HEK293 (cell line): ENCODE results near the gene RILPL2.

Experiments used
- CTCF ChIA-PET: fragments of 350-600 bp; formaldehyde crosslinking; extraction: SDS; loops from one replicate; lab custom pipeline; 2021; ENCODE audit warnings: antibody characterized with exemption; lab: Yijun Ruan, JAX
- POLR2A ChIA-PET: fragments of 300-600 bp; formaldehyde crosslinking; extraction: SDS; loops from one replicate; lab custom pipeline; 2020; ENCODE audit warnings: antibody characterized with exemption, inconsistent platforms; lab: Yijun Ruan, JAX
- H3K27ac ChIP-seq: fragments of 200-500 bp; sonication (Bioruptor generic); 2 replicates; pipeline ENCODE4 v1.5.1; 2014; ENCODE audit warnings: low read depth, low read length, control low read depth, inconsistent platforms; ENCODE audit errors: extremely low read depth
- H3K36me3 ChIP-seq, 2 experiments: fragments of 200-500 bp in 1 of 2; sonication (Bioruptor generic) in 1 of 2; 1 replicate in 1 of 2; 2 replicates in 1 of 2; pipeline ENCODE4 v1.5.1; 2014 to 2017; ENCODE audit warnings: inconsistent platforms in 2 of 2, low read length in 2 of 2; ENCODE audit not compliant: control insufficient read depth in 2 of 2, insufficient read depth in 1 of 2
- H3K4me1 ChIP-seq: fragments of 200-500 bp; sonication (Bioruptor generic); 2 replicates; pipeline ENCODE4 v1.5.1; 2014; ENCODE audit warnings: mild to moderate bottlenecking, low read length, inconsistent platforms; ENCODE audit not compliant: control insufficient read depth, insufficient read depth
- H3K4me3 ChIP-seq: 2 replicates; pipeline ENCODE4 v1.5.1; 2011; ENCODE audit warnings: low read depth, mild to moderate bottlenecking, control low read depth, low read length, moderate library complexity
- H3K9me3 ChIP-seq: fragments of 200-500 bp; sonication (Bioruptor generic); 2 replicates; pipeline ENCODE4 v1.5.1; 2014; ENCODE audit warnings: low read depth, low read length, inconsistent platforms; ENCODE audit not compliant: control insufficient read depth, insufficient read depth
- EGR2 ChIP-seq: fragments of 450-650 bp; formaldehyde crosslinking; IDR thresholded peaks from 2 replicates; pipeline ENCODE4 v1.5.1; 2016; ENCODE audit warnings: low read depth, missing biosample characterization, missing genetic modification characterization
- IKZF3 ChIP-seq: fragments of 450-650 bp; IDR thresholded peaks from 2 replicates; pipeline ENCODE4 v1.5.0; 2018; ENCODE audit warnings: missing biosample characterization, mild to moderate bottlenecking, missing genetic modification characterization, moderate library complexity
- REPIN1 ChIP-seq: fragments of 450-650 bp; formaldehyde crosslinking; IDR thresholded peaks from 2 replicates; pipeline ENCODE4 v1.5.1; 2017; ENCODE audit warnings: missing biosample characterization, missing genetic modification characterization, low read depth
- SALL2 ChIP-seq: fragments of 450-650 bp; formaldehyde crosslinking; IDR thresholded peaks from 2 replicates; pipeline ENCODE4 v1.5.0; 2017; ENCODE audit warnings: missing biosample characterization, mild to moderate bottlenecking, missing genetic modification characterization, borderline replicate concordance
- SP7 ChIP-seq: fragments of 450-650 bp; formaldehyde crosslinking; IDR thresholded peaks from 2 replicates; pipeline ENCODE4 v1.5.1; 2016; ENCODE audit warnings: missing biosample characterization, missing genetic modification characterization
- TSHZ1 ChIP-seq: fragments of 450-650 bp; formaldehyde crosslinking; IDR thresholded peaks from 2 replicates; pipeline ENCODE4 v1.5.1; 2016; ENCODE audit warnings: missing biosample characterization, missing genetic modification characterization, borderline replicate concordance
- ZBTB44 ChIP-seq: fragments of 450-650 bp; IDR thresholded peaks from 2 replicates; pipeline ENCODE4 v1.5.1; 2018; ENCODE audit warnings: missing biosample characterization, mild to moderate bottlenecking, missing genetic modification characterization
- ZBTB49 ChIP-seq: fragments of 450-650 bp; formaldehyde crosslinking; IDR thresholded peaks from 2 replicates; pipeline ENCODE4 v1.5.1; 2016; ENCODE audit warnings: missing biosample characterization, missing genetic modification characterization, low read depth
- ZBTB6 ChIP-seq: fragments of 450-650 bp; formaldehyde crosslinking; IDR thresholded peaks from 2 replicates; pipeline ENCODE4 v1.5.1; 2017; ENCODE audit warnings: missing biosample characterization, missing genetic modification characterization
- ZNF341 ChIP-seq: fragments of 450-650 bp; formaldehyde crosslinking; IDR thresholded peaks from 2 replicates; pipeline ENCODE4; 2016; ENCODE audit warnings: low read depth, missing biosample characterization, missing genetic modification characterization
- ZNF521 ChIP-seq: fragments of 450-650 bp; formaldehyde crosslinking; IDR thresholded peaks from 2 replicates; pipeline ENCODE4 v1.5.1; 2017; ENCODE audit warnings: missing biosample characterization, mild to moderate bottlenecking, missing genetic modification characterization
- ZSCAN23 ChIP-seq: fragments of 450-650 bp; formaldehyde crosslinking; IDR thresholded peaks from 2 replicates; pipeline ENCODE4 v1.5.1; 2016; ENCODE audit warnings: missing biosample characterization, missing genetic modification characterization
- TF ChIP-seq, protein P1 (sequence below): fragments of 450-650 bp; formaldehyde crosslinking; IDR thresholded peaks from 2 replicates; pipeline ENCODE4 v1.5.1; 2016; ENCODE audit warnings: missing biosample characterization, missing genetic modification characterization, borderline replicate concordance

Gene RILPL2

GRCh38 chr12:123436017-123436964 lies at the start of gene RILPL2 (continued):
- TF ChIP-seq ZSCAN23 (tag by site-specific recombination) (no peak), REPIN1 (tag by site-specific recombination) (0 out of 2 replicates have a peak, but pooled peaks have one; percentile 13), IKZF3 (tag by site-specific recombination) (peak; percentile 52; the same call in 1 of the 2 replicates)

- TF ChIP-seq ZBTB6 (tag by site-specific recombination), result no peak
- TF ChIP-seq EGR2, result 0 out of 2 replicates have a peak, but pooled peaks have one; percentile 18
- TF ChIP-seq, all 188 proteins: peak for 1
- H3K4me3 ChIP-seq, result no peak overlapping the region
- CTCF ChIA-PET, result no interaction called here
- H3K4me1 ChIP-seq, result no peaks in the 10 kb centered on the region
- H3K36me3 ChIP-seq, result peaks cover 5 to 31% of the 10 kb centered on the region in 2 experiments; a peak in 2 of 3 replicates
- no peak overlapping the region for H3K27ac ChIP-seq
- H3K9me3 ChIP-seq, result no peaks in the 10 kb centered on the region
- POLR2A ChIA-PET, result interaction anchor here (0.6 to 1.5 kb wide), 2 partner anchors 39 to 86 kb away, joined by 3 read pairs; no protein-coding TSS in a partner anchor
Measured at GRCh38 chr12:123485756-123486155, 49.3 kb upstream of the RILPL2 start.

- H3K36me3 ChIP-seq, result peaks cover 5 to 47% of the 10 kb centered on the region in 2 experiments; a peak in 2 of 3 replicates
- POLR2A ChIA-PET, result interaction anchor here (0.5 kb wide), 1 partner anchor 52 kb away, joined by 4 read pairs; no protein-coding TSS in a partner anchor
- H3K4me3 ChIP-seq, result no peak overlapping the region
- H3K27ac ChIP-seq, result no peak overlapping the region
- no peaks in the 10 kb centered on the region for H3K9me3 ChIP-seq
- H3K4me1 ChIP-seq, result no peaks in the 10 kb centered on the region
- TF ChIP-seq SP7 (tag by site-specific recombination) (no peak), ZBTB44 (tag by site-specific recombination) (no peak), ZNF521 (tag by site-specific recombination) (no peak), ZBTB49 (tag by site-specific recombination) (no peak), ZNF341 (tag by site-specific recombination) (no peak)
- CTCF ChIA-PET, result interaction anchor here (1.1 kb wide), 1 partner anchor 19 kb away, joined by 4 read pairs; no protein-coding TSS in a partner anchor
Measured at GRCh38 chr12:123483602-123484248, 47.2 kb upstream of the RILPL2 start.

- peaks cover 5 to 50% of the 10 kb centered on the region in 2 experiments; a peak in 2 of 3 replicates for H3K36me3 ChIP-seq
- POLR2A ChIA-PET, result interaction anchor here (0.5 kb wide), 1 partner anchor 51 kb away, joined by 4 read pairs; no protein-coding TSS in a partner anchor
- H3K27ac ChIP-seq, result no peak overlapping the region
- no peaks in the 10 kb centered on the region for H3K4me1 ChIP-seq
- H3K4me3 ChIP-seq, result no peak overlapping the region
- no peaks in the 10 kb centered on the region for H3K9me3 ChIP-seq
- CTCF ChIA-PET, result interaction anchor here (0.9 to 1.1 kb wide), 2 partner anchors 16 to 19 kb away, joined by 3 to 4 read pairs; no protein-coding TSS in a partner anchor
- TF ChIP-seq TSHZ1 (tag by site-specific recombination), result no peak
- TF ChIP-seq SALL2 (tag by site-specific recombination), result no peak
- TF ChIP-seq, protein P1, sequence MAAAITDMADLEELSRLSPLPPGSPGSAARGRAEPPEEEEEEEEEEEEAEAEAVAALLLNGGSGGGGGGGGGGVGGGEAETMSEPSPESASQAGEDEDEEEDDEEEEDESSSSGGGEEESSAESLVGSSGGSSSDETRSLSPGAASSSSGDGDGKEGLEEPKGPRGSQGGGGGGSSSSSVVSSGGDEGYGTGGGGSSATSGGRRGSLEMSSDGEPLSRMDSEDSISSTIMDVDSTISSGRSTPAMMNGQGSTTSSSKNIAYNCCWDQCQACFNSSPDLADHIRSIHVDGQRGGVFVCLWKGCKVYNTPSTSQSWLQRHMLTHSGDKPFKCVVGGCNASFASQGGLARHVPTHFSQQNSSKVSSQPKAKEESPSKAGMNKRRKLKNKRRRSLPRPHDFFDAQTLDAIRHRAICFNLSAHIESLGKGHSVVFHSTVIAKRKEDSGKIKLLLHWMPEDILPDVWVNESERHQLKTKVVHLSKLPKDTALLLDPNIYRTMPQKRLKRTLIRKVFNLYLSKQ (tag by site-specific recombination), result no peak
- TF ChIP-seq, all 188 proteins: peak for 0
Measured at GRCh38 chr12:123482876-123483275, 46.4 kb upstream of the RILPL2 start.
